Adrenal gland (tissue), 12 donors: ENCODE measurements around the gene MTCH1. TPM values are rescaled to one million over a fixed set of nuclear protein-coding genes. Genes with fewer than 3 reads are reported as not detected.

ENCODE experiments used
- DNase-seq, 7 donors: peaks; one replicate each; pipeline ENCODE4 v3.0.0-alpha.2; 2019 to 2020
- H3K27ac ChIP-seq, 5 donors: fragments of 200-600 bp; sonication (generic) in 4 of 5; 1 replicate in 3 of 5; 2 replicates in 2 of 5; pipeline versions ENCODE4 v1.5.1 to v1.8.0; 2016 to 2020; ENCODE audit warnings: mild to moderate bottlenecking in 1 of 5
- H3K27me3 ChIP-seq: fragments of 200-600 bp; 2 replicates; pipeline ENCODE4 v1.8.0; 2021
- H3K36me3 ChIP-seq, 2 donors: fragments of 200-600 bp; replicated peaks in 1 of 2; 1 replicate in 1 of 2; 2 replicates in 1 of 2; pipeline versions ENCODE4 v1.5.1 to v1.8.0; 2018 to 2022
- H3K4me1 ChIP-seq, 2 donors: fragments of 200-600 bp; replicated peaks in 1 of 2; 1 replicate in 1 of 2; 2 replicates in 1 of 2; pipeline versions ENCODE4 v1.5.1 to v1.8.0; 2018 to 2021
- H3K4me3 ChIP-seq, 4 donors: fragments of 200-600 bp; sonication (generic) in 3 of 4; one replicate each; pipeline ENCODE4 v1.5.1; 2016 to 2018
- H3K9me3 ChIP-seq, 3 donors: fragments of 200-600 bp; sonication (generic) in 1 of 3; replicated peaks in 1 of 3; 1 replicate in 2 of 3; 2 replicates in 1 of 3; pipeline versions ENCODE4 v1.5.1 to v1.8.0; 2016 to 2021
- CTCF ChIP-seq, 6 experiments: fragments of 450-650 bp in 4 of 6; fragments of 200-600 bp in 2 of 6; sonication (generic) in 1 of 6; IDR thresholded peaks; 1 replicate in 5 of 6; 2 replicates in 1 of 6; pipeline versions ENCODE4 v1.5.1 to v1.8.0; 2016 to 2021; ENCODE audit warnings: antibody characterized with exemption in 6 of 6, mild to moderate bottlenecking in 2 of 6, moderate library complexity in 1 of 6
- POLR2A ChIP-seq, 2 donors: fragments of 450-650 bp; IDR thresholded peaks; one replicate each; pipeline ENCODE4 v1.6.1; 2017; ENCODE audit warnings: antibody characterized with exemption in 2 of 2, mild to moderate bottlenecking in 2 of 2, moderate library complexity in 1 of 2
- WGBS, 4 donors: extraction: QIAGEN DNeasy Blood & Tissue Kit in 2 of 4; methylation state at CpG; one replicate each; pipeline versions ENCODE4 v1.1.5 to v1.1.7; 2013 to 2017; 5-methylcytosine and 5-hydroxymethylcytosine counted together
- intact Hi-C, 2 donors: fragments of 100-400 bp; cut with DNase I; formaldehyde crosslinking; loops; one replicate each; pipeline versions ENCODE4 v1.14.1 to v1.15.0; 2022 to 2023
- polyA plus RNA-seq, 3 donors: library from polyadenylated mRNA; stranded (reverse); fragments of 200-250 nt in 2 of 3; fragments of 350-450 nt in 1 of 3; fragmentation: Illumina TruSeq in 1 of 3; extraction: RNeasy Lipid Tissue Mini Kit (QIAGEN cat#74804) in 1 of 3; gene quantifications; one replicate each; pipeline ENCODE4 v1.2.3, GENCODE V29; 2013 to 2014
- total RNA-seq, 9 donors: library from RNA; depleted of rRNA in 4 of 9; stranded (reverse); fragments of >200 nt in 4 of 9; fragments of 120-200 nt in 1 of 9; fragmentation: NEBNext Ultra II Directional in 1 of 9; extraction: Animal tissue kit (Norgen Biotek cat#: 25700) in 1 of 9; gene quantifications; one replicate each; pipeline versions ENCODE4 v1.1.0 to v1.2.4, GENCODE V29; 2013 to 2023
- donor health status: healthy with polysubstance abuse.
- donor health status: Bipolar disorder and iron deficiency.
- donor health status: DM: yes; HTN: yes; CAD: no.
- donor health status: DM: no; HTN: no; CAD: no.
- donor health status: DM: no; HTN: no; CAD: no.
- donor health status: DM: yes; HTN: yes; CAD: no.

MTCH1 gene
- total and polyA plus RNA-seq, 12 donors, result 116 to 523 (median 338) TPM

DNA sequence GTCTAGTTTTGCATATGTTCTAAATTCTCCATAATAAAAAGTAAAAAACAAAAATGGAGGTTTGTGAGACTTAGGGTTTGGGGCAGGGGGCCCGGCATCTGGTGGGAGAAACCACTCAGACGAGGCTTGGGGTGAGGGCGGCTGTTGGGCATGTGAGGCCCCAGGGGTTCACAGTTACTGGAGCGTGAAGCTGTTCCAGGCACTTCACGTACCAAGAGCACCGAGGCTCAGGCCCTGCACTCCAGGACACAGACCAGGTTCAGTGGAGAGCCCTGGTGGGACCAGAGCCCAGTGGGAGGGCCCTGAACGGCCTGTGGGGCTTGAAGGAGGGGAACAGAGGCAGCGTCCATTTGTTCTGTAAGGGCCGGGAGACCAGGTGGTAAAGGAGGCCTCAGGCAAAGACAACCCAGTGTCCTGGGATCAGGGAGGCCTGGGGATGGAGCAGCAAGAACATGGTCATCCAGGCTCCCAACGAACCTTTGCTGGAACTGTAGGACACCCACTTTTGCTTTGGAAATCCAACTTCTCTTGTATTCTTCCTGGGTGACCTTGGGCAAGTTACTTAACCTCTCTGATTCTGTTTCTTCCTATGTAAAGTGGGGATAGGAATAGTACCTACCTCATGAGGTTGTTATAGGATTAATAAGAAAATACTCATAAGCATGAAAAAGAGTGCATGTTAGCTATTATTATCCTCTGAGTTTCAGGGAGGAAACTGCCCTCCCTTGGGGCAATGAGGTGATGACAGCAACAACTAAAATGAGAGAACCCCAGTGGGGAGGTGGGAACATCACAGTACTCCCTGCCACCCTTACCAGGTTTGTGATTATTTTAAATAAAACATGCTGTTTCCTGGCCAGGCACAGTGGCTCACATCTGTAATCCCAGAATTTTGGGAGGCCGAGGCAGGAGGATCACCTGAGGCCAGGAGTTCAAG, 18.3 kb upstream of the MTCH1 start:
- Histone ChIP-seq H3K27me3 (no peaks in the 10 kb centered on the region), H3K4me1 (no peaks in the 10 kb centered on the region), H3K27ac (no peak overlapping the region), H3K36me3 (no peaks in the 10 kb centered on the region), H3K4me3 (no peak overlapping the region), H3K9me3 (no peaks in the 10 kb centered on the region)
- intact Hi-C loops, result no loop called here
- DNase-seq, result no peak
- WGBS, 4 donors, result 81 to 90% (median 86%) methylated on average over 11 of the region's 11 CpGs
- TF ChIP-seq CTCF (IDR thresholded peaks at IDR 0.05), result no peak

DNA sequence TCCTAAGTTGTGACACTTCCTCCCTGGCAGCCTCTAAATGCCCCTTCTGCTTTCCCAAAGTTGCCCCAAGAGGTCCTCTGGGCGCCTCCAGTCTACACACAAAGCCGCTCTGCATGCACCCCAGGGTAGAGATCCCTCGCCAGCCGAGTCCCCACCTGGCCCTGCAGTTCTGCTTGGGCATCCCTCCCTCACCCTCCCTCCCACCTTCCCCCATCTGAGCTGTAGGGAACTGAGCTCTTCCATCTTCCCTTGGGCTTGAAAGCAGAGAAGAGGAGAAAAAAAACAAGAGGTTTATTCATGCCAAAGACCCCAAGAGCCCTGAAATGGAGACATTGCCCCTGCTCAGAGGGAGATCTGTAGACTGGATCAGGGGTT, 13.7 kb upstream of the MTCH1 start:
- peaks cover 10 to 16% of the 10 kb centered on the region in 2 donors for H3K4me1 ChIP-seq
- H3K9me3 ChIP-seq, result no peaks in the 10 kb centered on the region
- H3K27me3 ChIP-seq, result no peaks in the 10 kb centered on the region
- TF ChIP-seq CTCF (IDR thresholded peaks at IDR 0.05) (no peak), POLR2A (IDR thresholded peaks at IDR 0.05) (no peak)
- no peak overlapping the region for H3K27ac ChIP-seq
- no peaks in the 10 kb centered on the region for H3K36me3 ChIP-seq
- 94 to 97% (median 97%) methylated on average over 4 of the region's 4 CpGs for WGBS, 4 donors
- intact Hi-C loops, result no loop called here
- no peak for DNase-seq
- H3K4me3 ChIP-seq, result no peak overlapping the region

DNA sequence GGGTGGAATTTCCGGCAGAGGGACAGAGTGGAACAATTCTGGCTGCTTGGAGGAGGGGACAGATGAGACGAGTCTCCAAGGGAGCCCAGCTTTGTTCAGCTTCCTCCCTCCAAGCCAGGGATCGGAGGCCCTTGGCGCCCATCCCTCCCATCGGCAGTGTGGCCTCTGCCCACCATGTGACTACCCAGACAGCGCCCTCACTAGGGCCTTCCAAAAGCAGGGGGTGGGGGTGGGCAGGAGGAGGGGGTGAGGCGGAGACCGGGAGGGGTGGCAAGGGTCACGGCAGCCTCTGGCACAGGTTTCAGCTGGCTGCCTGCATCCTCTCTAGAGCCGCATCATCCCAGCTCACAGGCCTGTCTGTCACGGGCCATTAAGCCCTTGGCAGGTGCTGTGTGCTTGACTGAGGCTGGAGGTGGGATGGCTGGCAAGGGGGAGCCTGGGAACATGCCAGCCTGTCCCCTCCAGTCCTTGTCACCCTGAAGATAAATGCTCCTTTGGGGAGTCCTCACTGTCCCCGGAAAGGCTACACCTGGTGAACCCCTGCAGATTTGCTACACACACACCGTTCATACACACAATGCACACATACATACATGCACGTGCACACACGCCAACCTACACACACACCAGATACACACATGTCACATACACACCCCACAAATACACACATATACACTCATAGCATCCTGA, 13.2 kb upstream of the MTCH1 start:
- peak overlapping the region in 4 of 5 donors; percentile 72 to 88 (median 80) for H3K27ac ChIP-seq
- no peak overlapping the region for H3K4me3 ChIP-seq
- H3K27me3 ChIP-seq, result no peaks in the 10 kb centered on the region
- H3K9me3 ChIP-seq, result no peaks in the 10 kb centered on the region
- intact Hi-C loops, result no loop called here
- TF ChIP-seq POLR2A (IDR thresholded peaks at IDR 0.05) (no peak), CTCF (IDR thresholded peaks at IDR 0.05) (no peak)
- peaks cover 10 to 16% of the 10 kb centered on the region in 2 donors for H3K4me1 ChIP-seq
- WGBS, 4 donors, result 78 to 96% (median 87%) methylated on average over 6 to 15 of the region's 15 CpGs
- DNase-seq, result no peak
- no peaks in the 10 kb centered on the region for H3K36me3 ChIP-seq

DNA sequence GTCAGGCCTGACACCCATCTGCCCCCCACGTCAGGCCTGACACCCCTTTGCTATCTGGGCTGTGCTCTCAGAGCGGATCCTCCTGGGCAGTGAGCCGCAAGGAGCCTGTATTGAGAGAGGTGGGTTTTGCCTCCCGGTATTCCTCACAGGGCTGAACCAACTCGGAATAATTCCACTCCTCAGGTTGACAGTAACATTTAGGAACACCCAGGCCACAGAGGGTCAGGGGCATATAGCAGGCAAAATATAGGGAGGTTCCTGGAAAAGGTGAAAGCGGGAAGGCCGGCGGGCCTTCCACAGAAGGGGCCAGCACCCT, 12.7 kb upstream of the MTCH1 start:
- intact Hi-C loops, result no loop called here
- DNase-seq, result no peak
- Histone ChIP-seq H3K4me3 (no peak overlapping the region), H3K27ac (peak overlapping the region in 4 of 5 donors; percentile 72 to 88 (median 80)), H3K27me3 (no peaks in the 10 kb centered on the region), H3K36me3 (no peaks in the 10 kb centered on the region), H3K4me1 (peaks cover 10 to 16% of the 10 kb centered on the region in 2 donors), H3K9me3 (no peaks in the 10 kb centered on the region)
- 71 to 84% (median 79%) methylated on average over 6 to 8 of the region's 8 CpGs for WGBS, 4 donors
- TF ChIP-seq CTCF (IDR thresholded peaks at IDR 0.05), result no peak
- no peak for TF ChIP-seq POLR2A (IDR thresholded peaks at IDR 0.05)
